Endothelial cell of umbilical vein (primary cell): ENCODE data around the gene NUDT3. TPM values are rescaled to one million over a fixed set of nuclear protein-coding genes. Genes with fewer than 3 reads are reported as not detected.

Source experiments
- BruUV-seq: library from RNA; stranded (reverse); fragments of 400-500 nt; replicated peaks from 2 replicates; lab custom pipeline; 2021; lab: Mats Ljungman, UMichigan
- CTCF ChIA-PET: fragments of 300-600, 350-600 bp; sonication (Branson Sonifier 250); formaldehyde crosslinking; loops from one replicate; lab custom pipeline; 2021; ENCODE audit warnings: antibody characterized with exemption, inconsistent platforms; lab: Charles Lee
- POLR2A ChIA-PET: fragments of 300-600, 350-600 bp; sonication (Branson Sonifier 250); formaldehyde crosslinking; loops from one replicate; lab custom pipeline; 2021; ENCODE audit warnings: antibody characterized with exemption, inconsistent platforms; lab: Charles Lee
- DNase-seq: peaks from one replicate; pipeline ENCODE4 v3.0.0-alpha.2; 2011; ENCODE audit warnings: low read depth, low spot score
- FAIRE-seq: peaks from 2 replicates; lab custom pipeline; 2011; peaks lifted over from hg19 to GRCh38; lab: Jason Lieb, UNC
- H2AFZ ChIP-seq: 2 replicates; pipeline ENCODE4 v1.6.0; 2012; ENCODE audit warnings: low read depth, low read length, control low read depth, inconsistent platforms
- H3K27ac ChIP-seq: 2 replicates; pipeline ENCODE4 v1.5.1; 2011; ENCODE audit warnings: low read depth, mild to moderate bottlenecking, control low read depth, low read length, moderate library complexity; ENCODE audit not compliant: insufficient read depth
- H3K27me3 ChIP-seq, 2 experiments: 2 replicates each; pipeline versions ENCODE4 v1.6.0 to v1.6.1; 2011; ENCODE audit warnings: low read length in 2 of 2, mixed read lengths in 1 of 2; ENCODE audit not compliant: control insufficient read depth in 2 of 2, insufficient read depth in 2 of 2
- H3K36me3 ChIP-seq, 2 experiments: 2 replicates in 1 of 2; 3 replicates in 1 of 2; pipeline ENCODE4 v1.5.1; 2011; ENCODE audit warnings: low read length in 2 of 2, mild to moderate bottlenecking in 1 of 2, moderate library complexity in 1 of 2; ENCODE audit not compliant: control insufficient read depth in 2 of 2, insufficient read depth in 2 of 2; ENCODE audit errors: extremely low read depth in 1 of 2
- H3K4me1 ChIP-seq: 3 replicates; pipeline ENCODE4 v1.5.1; 2011; ENCODE audit warnings: mild to moderate bottlenecking, low read length; ENCODE audit not compliant: control insufficient read depth, insufficient read depth; ENCODE audit errors: extremely low read depth
- H3K4me2 ChIP-seq: 2 replicates; pipeline ENCODE4 v1.6.1; 2011; ENCODE audit warnings: low read length, control low read depth, mixed read lengths; ENCODE audit not compliant: insufficient read depth
- H3K4me3 ChIP-seq, 3 experiments: fragments of 200-600 bp in 1 of 3; sonication (generic), shearing (Covaris generic) in 1 of 3; replicated peaks in 1 of 3; 2 replicates each; pipeline ENCODE4 v1.5.1; 2011 to 2016; ENCODE audit warnings: control low read depth in 3 of 3, low read length in 3 of 3, mild to moderate bottlenecking in 2 of 3, inconsistent platforms in 1 of 3, low read depth in 1 of 3, moderate library complexity in 1 of 3; ENCODE audit not compliant: insufficient read depth in 1 of 3
- H3K79me2 ChIP-seq: 2 replicates; pipeline ENCODE4 v1.6.0; 2012; ENCODE audit warnings: low read length, inconsistent platforms; ENCODE audit not compliant: control insufficient read depth, insufficient read depth
- H3K9ac ChIP-seq: replicated peaks from 2 replicates; pipeline ENCODE3; 2011; ENCODE audit warnings: low read length, control low read depth; ENCODE audit not compliant: insufficient read depth; ENCODE audit errors: extremely low read depth
- H3K9me1 ChIP-seq: replicated peaks from 3 replicates; pipeline ENCODE4 v1.6.0; 2011; ENCODE audit warnings: mild to moderate bottlenecking, low read length; ENCODE audit not compliant: control insufficient read depth, insufficient read depth; ENCODE audit errors: extremely low read depth
- H3K9me3 ChIP-seq: replicated peaks from 2 replicates; pipeline ENCODE4 v1.5.1; 2012; ENCODE audit warnings: low read length, inconsistent platforms; ENCODE audit not compliant: control insufficient read depth, insufficient read depth
- H4K20me1 ChIP-seq: replicated peaks from 2 replicates; pipeline ENCODE3; 2011; ENCODE audit warnings: mild to moderate bottlenecking, low read length; ENCODE audit not compliant: control insufficient read depth, insufficient read depth; ENCODE audit errors: extremely low read depth
- CTCF ChIP-seq, 2 donors: IDR thresholded peaks; 1 replicate in 1 of 2; 2 replicates in 1 of 2; pipeline ENCODE4 v1.5.1; 2011; ENCODE audit warnings: low read length in 2 of 2, mild to moderate bottlenecking in 2 of 2, moderate library complexity in 2 of 2, control low read depth in 1 of 2, inconsistent platforms in 1 of 2, low read depth in 1 of 2; ENCODE audit not compliant: insufficient read depth in 1 of 2; ENCODE audit errors: extremely low read depth in 1 of 2
- EZH2 ChIP-seq: IDR thresholded peaks from 2 replicates; pipeline ENCODE4 v1.6.1; 2012; ENCODE audit warnings: borderline replicate concordance, low read depth, mild to moderate bottlenecking, moderate library complexity, low read length, inconsistent platforms; ENCODE audit not compliant: severe bottlenecking
- FOS ChIP-seq: IDR thresholded peaks from 2 replicates; pipeline ENCODE4 v1.6.1; 2011; ENCODE audit warnings: mild to moderate bottlenecking, low read length, moderate library complexity, borderline replicate concordance; ENCODE audit not compliant: insufficient read depth
- GATA2 ChIP-seq: IDR thresholded peaks from 2 replicates; pipeline ENCODE4 v1.7.0; 2011; ENCODE audit warnings: low read depth, mild to moderate bottlenecking, moderate library complexity, mixed read lengths, low read length; ENCODE audit not compliant: insufficient read length, insufficient read depth
- JUN ChIP-seq: IDR thresholded peaks from 2 replicates; pipeline ENCODE4 v1.6.1; 2011; ENCODE audit warnings: borderline replicate concordance, low read depth; ENCODE audit not compliant: insufficient read length, insufficient read depth
- MAX ChIP-seq: IDR thresholded peaks from 2 replicates; pipeline ENCODE4 v1.6.1; 2011; ENCODE audit not compliant: insufficient read depth, insufficient read length
- MYC ChIP-seq: IDR thresholded peaks from one replicate; pipeline ENCODE4 v1.6.1; 2011; ENCODE audit warnings: mild to moderate bottlenecking, low read depth, low read length
- POLR2A ChIP-seq: IDR thresholded peaks from 2 replicates; pipeline ENCODE4 v1.6.1; 2012; ENCODE audit warnings: low read depth, mild to moderate bottlenecking, control low read depth, low read length
- POLR2AphosphoS5 ChIP-seq: IDR thresholded peaks from 2 replicates; pipeline ENCODE4 v1.6.1; 2012; ENCODE audit warnings: low read depth, mild to moderate bottlenecking, control low read depth, low read length, moderate library complexity; ENCODE audit not compliant: insufficient read depth
- dilution Hi-C: fragments of 300-500 bp; cut with MboI; formaldehyde crosslinking; loops from one replicate; pipeline ENCODE4 v1.15.0; 2019; ENCODE audit warnings: low sequenced_read_pairs; ENCODE audit not compliant: extremely low pct_ligation_motif_present
- intact Hi-C: fragments of 100-400 bp; cut with micrococcal nuclease; formaldehyde crosslinking; loops from one replicate; pipeline ENCODE4 v1.10.0; 2022
- polyA plus RNA-seq, 4 experiments: library from polyadenylated mRNA; depleted of rRNA in 3 of 4; stranded (reverse) in 3 of 4; unstranded in 1 of 4; fragments of >200 nt; gene quantifications; 2 replicates each; pipeline versions ENCODE4 v1.2.1 to v1.2.3, GENCODE V29; 2011 to 2012; ENCODE audit warnings: missing spikeins in 1 of 4
- total RNA-seq: library from RNA; stranded (reverse); gene quantifications from 2 replicates; pipeline ENCODE4 v1.2.3, GENCODE V29; 2021

NUDT3 gene
- total and polyA plus RNA-seq, 2 donors (not counting 3 experiments of a cell fraction or from before 2014, with no cell fraction given), result 11.9 to 30.9 TPM

GRCh38 chr6:34295721-34296120, 96.7 kb downstream of the NUDT3 start:
- intact Hi-C loops (no loop called here), dilution Hi-C loops (no loop called here)
- peaks cover 8 to 11% of the 10 kb centered on the region in 2 experiments for H3K36me3 ChIP-seq
- H3K27ac ChIP-seq, result no peak overlapping the region
- POLR2A ChIA-PET, result no interaction called here
- DNase-seq (no peak), FAIRE-seq (peak; percentile 69)
- H2AFZ ChIP-seq, result no peak overlapping the region
- no peak for TF ChIP-seq POLR2A
- no peak for TF ChIP-seq FOS
- no peak for TF ChIP-seq GATA2
- TF ChIP-seq MAX, result no peak
- no peaks in the 10 kb centered on the region for H3K9me1 ChIP-seq
- H3K27me3 ChIP-seq, result no peaks in the 10 kb centered on the region
- CTCF ChIA-PET, result interaction anchor here (0.9 to 2.5 kb wide), 4 partner anchors 10 to 119 kb away, joined by 3 to 6 read pairs (median 4); partner anchors contain the start of gene SMIM29
- H4K20me1 ChIP-seq, result no peaks in the 10 kb centered on the region
- no peak overlapping the region for H3K4me3 ChIP-seq
- H3K79me2 ChIP-seq, result peaks cover 3% of the 10 kb centered on the region
- no TSS peak for BruUV-seq
- H3K4me2 ChIP-seq, result no peak overlapping the region
- no peak overlapping the region for H3K9ac ChIP-seq
- H3K4me1 ChIP-seq, result no peaks in the 10 kb centered on the region
- H3K9me3 ChIP-seq, result no peaks in the 10 kb centered on the region

DNA sequence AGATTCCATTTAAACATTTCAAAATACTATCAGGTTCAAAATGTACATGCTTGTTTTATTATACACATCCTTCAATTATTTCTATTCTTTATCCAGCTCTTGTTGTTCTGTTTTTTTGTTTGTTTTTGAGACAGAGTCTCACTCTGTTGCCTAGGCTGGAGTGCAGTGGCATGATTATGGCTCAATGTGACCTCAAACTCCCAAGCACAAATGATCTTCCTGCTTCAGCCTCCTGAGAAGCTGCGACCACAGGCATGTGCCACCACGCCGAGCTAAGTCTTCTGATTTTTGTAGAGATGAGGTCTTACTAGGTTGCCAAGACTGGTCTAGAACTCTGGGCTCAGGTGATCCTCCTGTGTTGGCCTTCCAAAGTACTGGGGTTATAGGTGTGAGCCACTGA, 99.5 kb downstream of the NUDT3 start:
- no peaks in the 10 kb centered on the region for H4K20me1 ChIP-seq
- DNase-seq (no peak), FAIRE-seq (no peak)
- TF ChIP-seq MAX (no peak), JUN (no peak), POLR2AphosphoS5 (no peak), GATA2 (no peak), CTCF (IDR thresholded peaks at IDR 0.05; ENCODE audit: extremely low read depth in 1 of 2, insufficient read depth in 1 of 2, low read depth in 1 of 2, low read length in 2 of 2) (no peak), FOS (no peak), EZH2 (no peak), POLR2A (no peak), MYC (no peak)
- H3K4me2 ChIP-seq, result no peak overlapping the region
- ChIA-PET CTCF (interaction anchor here (1.0 to 1.3 kb wide), 2 partner anchors 10 to 13 kb away, joined by 3 to 4 read pairs; no protein-coding TSS in a partner anchor), POLR2A (no interaction called here)
- no peak overlapping the region for H3K4me3 ChIP-seq
- no peak overlapping the region for H2AFZ ChIP-seq
- no peak overlapping the region for H3K9ac ChIP-seq
- no peaks in the 10 kb centered on the region for H3K27me3 ChIP-seq
- BruUV-seq, result no TSS peak
- no peaks in the 10 kb centered on the region for H3K79me2 ChIP-seq
- H3K4me1 ChIP-seq, result no peaks in the 10 kb centered on the region
- dilution Hi-C loops (no loop called here), intact Hi-C loops (no loop called here)
- no peak overlapping the region for H3K27ac ChIP-seq
- H3K9me1 ChIP-seq, result no peaks in the 10 kb centered on the region
- peaks cover 8 to 11% of the 10 kb centered on the region in 2 experiments for H3K36me3 ChIP-seq
- H3K9me3 ChIP-seq, result no peaks in the 10 kb centered on the region
